Keratinocyte (primary cell): ENCODE results near the gene TSR1.

Experiments used
- EZH2 ChIP-seq: IDR thresholded peaks from one replicate; pipeline ENCODE4 v1.6.1; 2012; ENCODE audit warnings: inconsistent platforms, mild to moderate bottlenecking, low read length, moderate library complexity
- TF ChIP-seq, protein P1 (sequence below), 3 experiments: IDR thresholded peaks in 1 of 3; conservative IDR thresholded peaks in 1 of 3; optimal IDR thresholded peaks in 1 of 3; 2 replicates in 2 of 3; 3 replicates in 1 of 3; pipeline versions ENCODE3 to v1.5.1; 2011; ENCODE audit warnings: low read length in 3 of 3, mild to moderate bottlenecking in 3 of 3, moderate library complexity in 2 of 3, control low read depth in 1 of 3, inconsistent platforms in 1 of 3; ENCODE audit not compliant: insufficient read depth in 2 of 3; ENCODE audit errors: extremely low read depth in 1 of 3

DNA sequence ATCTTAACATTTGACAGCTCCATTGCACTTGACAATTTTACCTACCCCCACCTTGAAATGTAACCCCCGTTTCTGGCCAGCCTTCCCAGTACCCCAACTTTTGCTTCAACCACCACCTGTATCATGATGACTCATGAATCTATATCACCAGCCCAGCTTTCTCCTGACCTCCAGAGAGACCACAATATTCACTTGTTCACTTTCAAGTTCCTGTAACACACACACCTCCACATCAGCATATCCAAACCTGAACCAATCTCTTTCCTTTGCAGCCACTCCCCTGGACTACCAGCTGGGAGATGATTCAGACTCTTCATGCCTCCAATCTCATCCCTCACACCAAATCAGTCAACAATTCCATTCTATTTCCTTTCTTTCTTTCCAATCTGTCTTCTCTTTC is 40.7 kb downstream of the TSR1 start:
- TF ChIP-seq, protein P1, sequence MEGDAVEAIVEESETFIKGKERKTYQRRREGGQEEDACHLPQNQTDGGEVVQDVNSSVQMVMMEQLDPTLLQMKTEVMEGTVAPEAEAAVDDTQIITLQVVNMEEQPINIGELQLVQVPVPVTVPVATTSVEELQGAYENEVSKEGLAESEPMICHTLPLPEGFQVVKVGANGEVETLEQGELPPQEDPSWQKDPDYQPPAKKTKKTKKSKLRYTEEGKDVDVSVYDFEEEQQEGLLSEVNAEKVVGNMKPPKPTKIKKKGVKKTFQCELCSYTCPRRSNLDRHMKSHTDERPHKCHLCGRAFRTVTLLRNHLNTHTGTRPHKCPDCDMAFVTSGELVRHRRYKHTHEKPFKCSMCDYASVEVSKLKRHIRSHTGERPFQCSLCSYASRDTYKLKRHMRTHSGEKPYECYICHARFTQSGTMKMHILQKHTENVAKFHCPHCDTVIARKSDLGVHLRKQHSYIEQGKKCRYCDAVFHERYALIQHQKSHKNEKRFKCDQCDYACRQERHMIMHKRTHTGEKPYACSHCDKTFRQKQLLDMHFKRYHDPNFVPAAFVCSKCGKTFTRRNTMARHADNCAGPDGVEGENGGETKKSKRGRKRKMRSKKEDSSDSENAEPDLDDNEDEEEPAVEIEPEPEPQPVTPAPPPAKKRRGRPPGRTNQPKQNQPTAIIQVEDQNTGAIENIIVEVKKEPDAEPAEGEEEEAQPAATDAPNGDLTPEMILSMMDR (optimal IDR thresholded peaks at IDR 0.05 in 1 of 3, IDR thresholded peaks at IDR 0.05 in 1 of 3, conservative IDR thresholded peaks at IDR 0.05 in 1 of 3; ENCODE audit: extremely low read depth in 1 of 3, insufficient read depth in 2 of 3, low read length in 3 of 3) = no peak
- no peak for TF ChIP-seq EZH2
